Measurements from ENCODE around the gene CLSTN3. TPM values are rescaled to one million over a fixed set of nuclear protein-coding genes. Genes with fewer than 3 reads are reported as not detected.

Gene CLSTN3
- total RNA-seq, 4 donors from 2014 or later = 22.1 to 41.1 (median 31.7) TPM

DNA sequence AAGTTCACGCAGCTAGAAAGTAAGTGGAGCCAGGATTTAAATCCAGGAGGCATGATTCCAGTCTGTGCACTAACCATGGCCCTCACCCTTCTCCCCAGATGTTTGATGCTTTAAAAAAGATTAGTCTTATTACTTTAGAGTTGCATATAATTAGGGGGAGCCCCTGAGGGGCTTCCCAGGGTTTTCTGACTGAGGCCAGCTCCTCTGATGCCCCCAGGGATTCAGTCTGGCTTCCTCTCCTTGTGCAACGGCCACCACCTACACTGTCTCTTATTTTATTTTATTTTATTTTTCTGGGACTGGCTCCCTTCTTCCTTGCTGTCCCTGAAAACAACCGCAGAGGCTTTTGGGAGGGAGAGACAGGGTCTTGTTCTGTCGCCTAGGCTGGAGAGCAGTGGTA, 22.6 kb downstream of the CLSTN3 start:
- TF ChIP-seq POLR2A (IDR thresholded peaks at IDR 0.05) (no peak), CTCF (IDR thresholded peaks at IDR 0.05) (no peak)
- 79% methylated on average over 4 of the region's 4 CpGs for WGBS, 2 donors
- no peak overlapping the region for H3K4me3 ChIP-seq (ENCODE audit: low read depth, poor library complexity, severe bottlenecking)
- no peak for DNase-seq (ENCODE audit: low spot score in 2 of 2)
- intact Hi-C loops (cut with DNase I; ENCODE audit: low total_unique reads) = no loop called here

- TF ChIP-seq POLR2A (IDR thresholded peaks at IDR 0.05) = no peak
- TF ChIP-seq CTCF (IDR thresholded peaks at IDR 0.05) = no peak
- 53 to 66% methylated on average over 6 of the region's 6 CpGs for WGBS, 2 donors
- intact Hi-C loops (cut with DNase I; ENCODE audit: low total_unique reads) = no loop called here
- no peak for DNase-seq (ENCODE audit: low spot score in 2 of 2)
- no peak overlapping the region for H3K4me3 ChIP-seq (ENCODE audit: low read depth, poor library complexity, severe bottlenecking)
These were observed 23.9 kb downstream of the CLSTN3 start for GRCh38 chr12:7154042-7154441.

DNA sequence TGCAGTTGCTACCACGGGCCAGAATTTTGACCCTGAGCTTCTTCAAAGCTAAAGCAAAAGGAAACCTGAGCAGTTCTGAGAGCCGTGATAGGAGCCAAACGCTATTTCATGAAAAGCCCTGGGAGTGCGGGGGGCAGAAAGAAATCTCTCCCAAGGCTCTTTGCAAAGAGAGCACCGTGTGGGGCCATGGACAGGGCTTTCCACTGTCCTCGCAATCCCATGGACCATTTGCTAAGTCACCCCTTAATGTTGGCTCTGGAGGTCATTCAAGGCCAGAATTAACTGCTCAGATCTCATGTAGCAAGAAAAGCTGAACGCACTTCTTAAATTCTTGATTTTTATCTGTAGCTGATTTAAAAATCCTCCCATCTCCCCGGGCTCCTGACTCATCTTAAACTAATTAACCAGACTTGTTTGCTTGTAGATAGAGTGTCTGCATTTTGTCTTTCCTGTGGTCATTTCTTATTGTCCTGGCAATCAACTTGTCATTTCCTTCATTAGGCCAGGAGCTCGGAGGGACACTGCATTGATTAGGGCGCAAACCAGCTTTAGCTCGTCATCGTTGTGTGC, 24.8 kb downstream of the CLSTN3 start:
- H3K4me3 ChIP-seq (ENCODE audit: low read depth, poor library complexity, severe bottlenecking) = no peak overlapping the region
- no peak for DNase-seq (ENCODE audit: low spot score in 2 of 2)
- no peak for TF ChIP-seq POLR2A (IDR thresholded peaks at IDR 0.05)
- TF ChIP-seq CTCF (IDR thresholded peaks at IDR 0.05) = no peak
- WGBS, 2 donors = 52 to 53% methylated on average over 12 of the region's 12 CpGs
- intact Hi-C loops (cut with DNase I; ENCODE audit: low total_unique reads) = no loop called here

DNA sequence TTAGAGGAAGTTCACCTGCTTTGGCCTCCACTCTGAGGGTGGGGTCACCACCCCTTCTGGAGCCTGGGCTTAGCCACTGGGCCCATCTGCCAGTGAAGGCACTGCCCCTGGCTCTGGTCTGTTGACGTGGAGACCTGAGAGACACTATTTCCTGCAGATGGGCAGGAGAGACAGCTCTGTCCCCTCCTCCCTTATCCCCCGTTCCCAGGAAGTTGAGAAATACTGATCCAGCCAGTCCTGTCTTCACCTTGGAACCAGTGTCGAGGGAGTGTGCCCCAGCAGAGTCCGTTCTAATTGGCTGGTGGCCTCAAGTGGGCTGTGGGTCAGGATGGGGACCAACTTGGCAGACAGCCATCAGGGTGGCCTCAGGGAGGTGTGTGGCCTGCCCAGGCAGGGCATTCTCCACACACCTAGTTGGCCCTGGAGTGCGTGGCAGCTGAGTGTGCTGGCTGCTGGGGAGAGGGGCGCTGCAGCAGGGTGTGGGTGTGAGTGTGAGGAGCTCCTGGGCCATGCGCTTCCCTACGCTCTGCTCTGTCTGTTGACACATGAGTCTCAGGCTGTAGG, 25.4 kb downstream of the CLSTN3 start:
- WGBS, 2 donors = 52 to 61% methylated on average over 8 of the region's 8 CpGs
- DNase-seq (ENCODE audit: low spot score in 2 of 2) = no peak
- intact Hi-C loops (cut with DNase I; ENCODE audit: low total_unique reads) = no loop called here
- H3K4me3 ChIP-seq (ENCODE audit: low read depth, poor library complexity, severe bottlenecking) = no peak overlapping the region
- TF ChIP-seq CTCF (IDR thresholded peaks at IDR 0.05) = no peak
- no peak for TF ChIP-seq POLR2A (IDR thresholded peaks at IDR 0.05)

DNA sequence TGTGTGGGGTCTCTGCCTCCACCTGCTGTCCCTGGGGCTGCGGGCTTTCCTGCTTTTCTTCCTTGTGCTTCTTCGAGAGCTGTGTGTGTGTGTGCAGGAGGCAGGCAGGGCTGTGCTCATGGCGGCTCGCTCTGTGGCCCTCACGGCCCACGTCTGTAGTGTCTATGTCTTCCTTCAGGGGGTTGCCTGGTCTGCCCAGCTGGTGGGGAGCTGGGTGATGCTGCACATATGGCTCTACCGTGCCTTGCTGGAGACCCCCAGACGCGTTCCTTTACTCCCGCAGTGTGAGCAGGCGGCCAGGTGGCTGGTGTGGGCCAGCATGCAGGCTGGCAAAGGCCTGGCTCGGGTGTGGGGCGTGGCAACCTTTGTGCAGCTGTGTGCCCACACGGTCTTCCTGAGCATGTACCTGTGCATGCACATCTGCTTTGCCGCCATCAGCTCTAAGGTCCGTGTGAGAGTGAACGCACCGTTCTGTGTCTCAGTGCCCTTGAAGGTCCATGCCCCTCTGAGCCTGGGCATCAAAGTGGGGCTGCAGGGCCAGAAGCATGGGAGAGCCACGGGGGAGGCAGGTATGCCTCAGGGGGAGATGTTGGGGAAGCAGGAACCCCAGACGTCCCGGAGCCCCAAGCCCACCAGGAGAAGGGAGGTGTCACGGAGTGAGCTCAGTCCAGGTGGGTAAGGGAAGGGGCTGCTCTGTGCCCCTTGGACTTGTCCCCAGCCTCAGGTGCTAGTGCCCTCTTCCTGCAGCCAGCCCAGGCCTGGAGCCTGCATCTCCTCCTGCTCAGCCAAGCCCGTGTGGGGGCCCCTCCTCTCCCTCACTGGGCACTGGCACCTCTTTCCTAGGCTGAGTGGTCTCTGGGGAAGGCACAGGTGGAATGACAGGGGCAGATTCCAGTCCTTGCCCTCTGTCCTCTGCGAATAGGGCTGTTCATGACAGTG, 26.4 kb downstream of the CLSTN3 start:
- no peak for DNase-seq (ENCODE audit: low spot score in 2 of 2)
- WGBS, 2 donors = 69 to 79% methylated on average over 21 to 24 of the region's 24 CpGs
- TF ChIP-seq POLR2A (IDR thresholded peaks at IDR 0.05) = no peak
- TF ChIP-seq CTCF (IDR thresholded peaks at IDR 0.05) = no peak
- intact Hi-C loops (cut with DNase I; ENCODE audit: low total_unique reads) = no loop called here
- no peak overlapping the region for H3K4me3 ChIP-seq (ENCODE audit: low read depth, poor library complexity, severe bottlenecking)
